Measurements from ENCODE around the gene INO80B.
A peak's percentile ranks its signal among the peaks of the same experiment; 100 is the strongest.
"Not testable (repeated sequence)": the region's sequence is repeated elsewhere in the genome, so short reads cannot be mapped to it uniquely, and the experiment has no call there.

INO80B gene

DNA sequence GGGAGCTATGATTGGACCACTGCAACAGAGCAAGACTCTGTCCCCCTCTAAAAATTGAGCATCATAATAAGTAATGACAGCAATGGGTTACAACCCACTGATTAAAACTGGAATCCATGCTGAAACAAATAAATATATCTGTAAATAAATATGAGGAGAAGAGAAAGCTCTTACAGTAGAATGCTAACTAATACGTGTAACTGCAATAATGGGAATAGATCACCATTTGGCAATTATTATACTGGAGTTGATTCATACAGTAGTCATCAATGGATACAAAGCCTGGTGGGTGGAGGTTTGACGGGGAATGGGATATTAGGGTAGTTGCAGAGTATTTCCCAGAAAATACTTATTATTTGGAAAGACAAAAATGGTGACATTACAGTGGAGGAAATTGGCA, 6.1 kb upstream of the INO80B start:
- no peaks in the 10 kb centered on the region for H3K9me3 Mint-ChIP-seq
- DNase-seq, result no peak
- H3K27me3 Mint-ChIP-seq, result peaks cover 32% of the 10 kb centered on the region
- CTCF ChIA-PET, result no interaction called here
- peaks cover 20% of the 10 kb centered on the region for H3K4me1 Mint-ChIP-seq
- no peak overlapping the region for H3K27ac Mint-ChIP-seq
- no peak overlapping the region for H3K4me3 Mint-ChIP-seq
- H3K36me3 Mint-ChIP-seq, result peaks cover 1% of the 10 kb centered on the region

DNA sequence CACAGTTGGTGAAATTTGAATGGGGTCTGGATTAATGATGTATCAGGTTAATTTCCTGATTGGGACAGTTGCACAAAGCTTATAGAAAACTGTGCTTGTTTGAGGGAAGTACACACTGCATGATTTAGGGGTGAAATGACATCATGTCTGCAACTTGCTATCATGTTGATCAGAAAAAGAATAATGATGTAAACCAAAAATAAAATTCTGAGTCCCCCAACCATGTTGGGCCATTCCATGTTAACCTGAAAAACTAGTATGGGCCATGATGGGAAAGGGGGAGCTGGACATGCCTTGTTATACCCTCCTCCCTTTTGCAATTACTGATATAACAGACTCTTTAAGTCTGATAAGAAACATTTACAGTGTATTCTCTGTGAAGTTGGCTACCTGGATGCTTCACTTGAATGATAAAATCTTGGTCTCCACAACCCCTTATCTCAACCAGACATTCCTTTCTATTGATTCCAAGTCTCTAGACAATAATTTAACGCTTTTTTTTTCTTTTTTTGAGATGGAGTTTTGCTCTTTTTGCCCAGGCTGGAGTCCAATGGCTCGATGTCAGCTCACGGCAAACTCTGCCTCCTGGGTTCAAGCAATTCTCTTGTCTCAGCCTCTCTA, 4.2 kb upstream of the INO80B start:
- Mint-ChIP-seq H3K4me1 (peaks cover 36% of the 10 kb centered on the region), H3K36me3 (peaks cover 11% of the 10 kb centered on the region), H3K9me3 (no peaks in the 10 kb centered on the region), H3K4me3 (no peak overlapping the region), H3K27me3 (peaks cover 13% of the 10 kb centered on the region), H3K27ac (no peak overlapping the region)
- CTCF ChIA-PET, result interaction anchor here (0.6 to 1.0 kb wide), 3 partner anchors 9 to 135 kb away, joined by 3 read pairs; no protein-coding TSS in a partner anchor
- DNase-seq, result no peak

DNA sequence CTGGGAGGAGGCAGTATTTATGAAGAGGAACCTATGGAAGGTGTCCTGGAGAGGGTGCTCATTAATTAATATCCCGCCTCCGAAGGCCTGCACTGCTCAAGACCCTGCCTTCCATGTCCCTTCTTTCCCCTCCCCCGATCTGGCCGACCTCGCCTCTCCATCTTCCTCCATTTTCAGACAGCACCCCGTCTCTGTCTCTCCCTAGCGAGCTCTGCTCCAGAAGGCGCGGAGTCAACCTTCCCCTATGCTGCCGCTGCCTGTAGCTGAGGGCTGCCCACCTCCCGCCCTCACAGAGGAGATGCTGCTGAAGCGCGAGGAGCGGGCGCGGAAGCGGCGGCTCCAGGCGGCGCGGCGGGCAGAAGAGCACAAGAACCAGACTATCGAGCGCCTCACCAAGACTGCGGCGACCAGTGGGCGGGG, 2.3 kb downstream of the INO80B start:
- Mint-ChIP-seq H3K27ac (peak overlapping the region; percentile 98), H3K9me3 (no peaks in the 10 kb centered on the region), H3K4me1 (peaks cover 69% of the 10 kb centered on the region), H3K27me3 (no peaks in the 10 kb centered on the region), H3K36me3 (peaks cover 29% of the 10 kb centered on the region), H3K4me3 (peak overlapping the region; percentile 92)
- DNase-seq, result no peak
- CTCF ChIA-PET, result interaction anchor here (0.9 to 4.3 kb wide), 6 partner anchors 17 to 130 kb away, joined by 3 to 25 read pairs (median 8); partner anchors contain the start of genes CCDC142, MRPL53 and TTC31

DNA sequence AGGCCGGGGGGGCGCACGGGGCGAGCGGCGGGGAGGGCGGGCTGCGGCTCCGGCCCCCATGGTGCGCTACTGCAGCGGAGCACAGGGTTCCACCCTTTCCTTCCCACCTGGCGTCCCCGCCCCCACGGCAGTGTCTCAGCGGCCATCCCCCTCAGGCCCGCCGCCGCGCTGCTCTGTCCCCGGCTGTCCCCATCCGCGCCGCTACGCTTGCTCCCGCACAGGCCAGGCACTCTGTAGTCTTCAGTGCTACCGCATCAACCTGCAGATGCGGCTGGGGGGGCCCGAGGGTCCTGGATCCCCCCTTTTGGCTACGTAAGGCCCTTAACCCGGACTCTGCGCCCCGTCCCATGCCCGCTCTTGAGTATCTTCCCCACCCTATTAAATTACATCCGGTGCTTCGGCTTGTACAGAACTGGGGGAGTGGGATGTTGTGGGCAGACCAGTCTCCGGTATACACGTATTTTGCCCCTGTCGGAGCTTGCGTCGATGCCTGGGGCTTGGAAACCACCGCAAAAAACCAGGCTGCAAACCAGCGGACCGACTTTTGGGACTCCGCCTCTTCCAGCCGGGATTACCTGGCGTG, 2.8 kb downstream of the INO80B start:
- Mint-ChIP-seq H3K36me3 (peaks cover 30% of the 10 kb centered on the region), H3K27me3 (no peaks in the 10 kb centered on the region), H3K9me3 (no peaks in the 10 kb centered on the region), H3K4me1 (peaks cover 64% of the 10 kb centered on the region), H3K27ac (peak overlapping the region; percentile 98), H3K4me3 (peak overlapping the region; percentile 92)
- peak; percentile 89 for DNase-seq
- CTCF ChIA-PET, result interaction anchor here (1.5 to 4.3 kb wide), 5 partner anchors 17 to 129 kb away, joined by 3 to 25 read pairs (median 11); partner anchors contain the start of genes CCDC142, MRPL53 and TTC31

DNA sequence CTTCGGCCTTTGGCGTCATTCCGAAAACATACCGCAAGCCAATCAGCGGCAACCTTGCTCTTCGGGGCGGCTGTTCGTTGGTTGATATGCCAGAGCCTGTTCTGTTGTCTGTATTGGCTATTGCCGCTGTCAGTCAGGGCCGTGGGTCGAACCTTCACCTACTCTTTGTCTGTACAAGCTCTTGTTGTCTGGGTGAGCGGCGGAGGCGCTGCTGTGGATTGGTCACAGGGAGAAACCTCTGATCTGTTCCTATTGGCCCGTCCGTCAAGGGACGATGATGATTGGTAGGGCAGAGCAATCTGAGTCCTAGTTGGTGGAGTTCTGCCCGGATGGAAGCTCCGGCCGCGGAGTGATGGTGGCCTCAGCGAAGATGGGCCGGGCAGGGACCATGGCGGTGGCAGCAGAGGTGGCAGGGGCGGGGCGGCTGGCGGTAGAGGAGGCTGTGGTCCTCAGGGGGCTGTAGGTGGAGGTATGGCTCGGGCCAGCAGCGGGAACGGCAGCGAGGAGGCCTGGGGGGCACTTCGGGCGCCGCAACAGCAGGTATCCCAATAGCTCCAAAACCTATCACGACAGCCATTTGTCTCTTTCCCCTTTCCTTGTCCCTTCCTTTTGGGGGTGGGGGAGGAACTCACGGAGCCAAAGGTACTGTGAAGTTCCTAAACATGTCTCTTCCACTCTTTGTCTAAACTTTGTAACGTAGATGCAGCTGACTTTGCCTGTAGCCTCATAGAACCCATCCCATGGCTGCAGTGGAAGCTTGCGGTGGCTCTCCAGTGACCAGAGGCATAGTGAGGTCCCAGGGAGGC, 3.4 kb downstream of the INO80B start, which contains the start of gene WBP1:
Gene WBP1 (plus strand): TSS at position 307 of the 806 bp plus-strand sequence. CDS start 165 bp downstream, at position 472.
- CTCF ChIA-PET, result interaction anchor here (0.6 to 1.9 kb wide), 8 partner anchors 13 to 257 kb away, joined by 3 to 11 read pairs (median 4); partner anchors contain the start of gene MRPL53
- Mint-ChIP-seq H3K9me3 (no peaks in the 10 kb centered on the region), H3K4me3 (peak within 1 kb of the TSS; percentile 92), H3K27ac (peak within 1 kb of the TSS; percentile 98), H3K36me3 (peaks cover 37% of the 10 kb centered on the region), H3K27me3 (no peaks in the 10 kb centered on the region), H3K4me1 (peaks cover 64% of the 10 kb centered on the region)
- peak; percentile 100 for DNase-seq

DNA sequence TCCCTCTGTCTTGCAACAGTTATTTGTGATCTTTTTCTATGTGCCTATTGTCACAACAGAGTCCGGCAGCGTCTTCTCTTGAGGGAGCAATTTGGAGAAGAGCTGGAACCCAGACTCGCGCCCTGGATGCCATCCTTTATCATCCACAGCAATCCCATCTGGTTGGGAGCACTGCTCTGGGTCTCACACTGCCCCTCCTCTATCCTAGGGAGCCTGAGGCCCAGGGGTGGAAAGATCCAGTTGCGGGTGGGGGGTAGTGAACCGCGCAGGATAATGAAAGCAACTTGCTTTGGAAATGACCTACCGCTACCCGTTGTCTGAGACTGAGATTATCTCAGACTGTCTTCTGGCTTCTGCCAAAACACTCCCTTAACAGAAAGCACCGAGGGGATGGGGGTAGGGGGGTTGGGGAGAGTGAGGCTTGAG, 4.1 kb downstream of the INO80B start:
- CTCF ChIA-PET, result interaction anchor here (0.8 to 1.8 kb wide), 5 partner anchors 14 to 256 kb away, joined by 3 to 7 read pairs (median 3); partner anchors contain the start of gene MRPL53

DNA sequence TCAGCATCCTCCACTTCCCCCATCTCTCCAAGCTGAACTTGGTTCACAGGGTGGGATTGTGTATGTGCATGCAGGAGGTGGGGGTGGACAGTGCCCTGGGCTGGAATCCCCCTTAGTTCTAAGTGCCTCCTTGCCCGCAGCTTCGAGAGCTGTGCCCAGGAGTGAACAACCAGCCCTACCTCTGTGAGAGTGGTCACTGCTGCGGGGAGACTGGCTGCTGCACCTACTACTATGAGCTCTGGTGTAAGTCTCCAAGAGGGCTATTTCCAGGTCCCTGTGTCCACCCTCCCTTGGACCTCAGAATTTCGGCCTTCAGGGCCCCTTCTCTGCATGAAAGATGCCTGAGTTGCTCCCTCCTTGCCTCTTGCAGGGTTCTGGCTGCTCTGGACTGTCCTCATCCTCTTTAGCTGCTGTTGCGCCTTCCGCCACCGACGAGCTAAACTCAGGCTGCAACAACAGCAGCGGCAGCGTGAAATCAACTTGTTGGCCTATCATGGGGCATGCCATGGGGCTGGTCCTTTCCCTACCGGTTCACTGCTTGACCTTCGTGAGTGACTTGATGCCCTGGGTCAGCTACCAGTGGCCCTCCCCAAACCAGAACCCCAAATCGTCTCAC, 4.7 kb downstream of the INO80B start:
- DNase-seq, H3K27me3 Mint-ChIP-seq, H3K9me3 Mint-ChIP-seq: not testable (repeated sequence)
- Mint-ChIP-seq H3K27ac (peak overlapping the region; percentile 98), H3K4me3 (peak overlapping the region; percentile 92), H3K36me3 (peaks cover 36% of the 10 kb centered on the region), H3K4me1 (peaks cover 63% of the 10 kb centered on the region)
- CTCF ChIA-PET, result interaction anchor here (0.8 to 2.1 kb wide), 3 partner anchors 22 to 256 kb away, joined by 3 to 7 read pairs (median 5); no protein-coding TSS in a partner anchor

More for the DNA sequence above, 4.1 kb downstream of the INO80B start:
- Mint-ChIP-seq H3K4me3 (peak overlapping the region; percentile 92), H3K4me1 (peaks cover 64% of the 10 kb centered on the region), H3K36me3 (peaks cover 38% of the 10 kb centered on the region), H3K27me3 (no peaks in the 10 kb centered on the region), H3K9me3 (no peaks in the 10 kb centered on the region), H3K27ac (peak overlapping the region; percentile 98)
- DNase-seq, result peak; percentile 43

DNA sequence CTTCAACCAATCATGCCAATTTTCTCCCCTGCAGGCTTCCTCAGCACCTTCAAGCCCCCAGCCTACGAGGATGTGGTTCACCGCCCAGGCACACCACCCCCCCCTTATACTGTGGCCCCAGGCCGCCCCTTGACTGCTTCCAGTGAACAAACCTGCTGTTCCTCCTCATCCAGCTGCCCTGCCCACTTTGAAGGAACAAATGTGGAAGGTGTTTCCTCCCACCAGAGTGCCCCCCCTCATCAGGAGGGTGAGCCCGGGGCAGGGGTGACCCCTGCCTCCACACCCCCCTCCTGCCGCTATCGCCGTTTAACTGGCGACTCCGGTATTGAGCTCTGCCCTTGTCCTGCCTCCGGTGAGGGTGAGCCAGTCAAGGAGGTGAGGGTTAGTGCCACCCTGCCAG, 5.3 kb downstream of the INO80B start:
- not testable (repeated sequence) for H3K27ac Mint-ChIP-seq, H3K9me3 Mint-ChIP-seq, H3K27me3 Mint-ChIP-seq, DNase-seq
- peaks cover 58% of the 10 kb centered on the region for H3K4me1 Mint-ChIP-seq
- peak overlapping the region; percentile 56 for H3K4me3 Mint-ChIP-seq
- peaks cover 33% of the 10 kb centered on the region for H3K36me3 Mint-ChIP-seq
- CTCF ChIA-PET, result interaction anchor here (1.8 to 2.1 kb wide), 2 partner anchors 22 to 72 kb away, joined by 5 to 7 read pairs; no protein-coding TSS in a partner anchor

DNA sequence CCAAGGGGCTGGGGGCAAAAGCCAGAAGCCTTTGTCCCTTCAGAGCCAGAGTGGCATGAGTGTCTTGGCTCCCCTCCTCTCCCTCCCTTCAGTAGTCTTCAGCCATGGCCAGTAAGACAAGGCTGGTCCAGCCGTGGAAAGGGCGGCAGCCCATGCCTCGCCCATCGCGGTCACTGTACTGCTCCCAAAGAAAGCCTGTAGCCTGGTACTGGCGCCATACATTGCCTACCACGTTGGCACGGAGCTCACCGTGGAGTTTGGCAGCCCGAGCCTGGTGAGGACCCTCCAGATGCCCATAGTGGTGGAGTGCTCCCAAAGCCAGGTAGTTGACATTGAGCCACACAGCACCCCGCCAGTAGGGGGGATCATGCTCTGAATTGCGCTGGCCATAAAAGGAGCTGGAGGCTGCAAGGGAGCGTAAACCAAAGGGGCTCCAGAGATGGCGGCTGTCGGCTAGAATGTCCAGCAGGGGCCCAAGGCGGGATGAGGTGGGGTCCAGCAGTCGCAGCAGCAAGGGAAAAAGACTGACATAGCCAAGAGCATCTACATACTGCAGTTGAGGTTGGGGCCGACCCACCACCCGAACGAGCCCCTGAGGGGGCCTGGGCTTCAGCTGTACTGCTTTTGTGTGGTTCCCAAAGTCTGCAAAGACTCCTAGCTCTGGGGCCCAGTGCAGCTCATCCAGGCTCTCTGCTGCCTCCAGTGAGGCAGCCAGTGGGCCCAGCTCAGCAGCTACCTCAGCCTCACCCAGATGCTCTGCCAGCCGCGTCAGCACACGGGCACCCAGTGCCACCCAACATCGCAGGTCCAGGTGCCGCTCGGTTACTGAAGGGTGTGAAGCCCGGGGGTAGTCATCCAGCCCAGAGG, 6.5 kb downstream of the INO80B start:
- DNase-seq, result peak; percentile 45
- CTCF ChIA-PET, result interaction anchor here (0.9 to 2.1 kb wide), 4 partner anchors 14 to 125 kb away, joined by 3 to 7 read pairs (median 3); no protein-coding TSS in a partner anchor
- H3K27me3 Mint-ChIP-seq, result peaks cover 3% of the 10 kb centered on the region
- H3K36me3 Mint-ChIP-seq, result peaks cover 24% of the 10 kb centered on the region
- no peaks in the 10 kb centered on the region for H3K9me3 Mint-ChIP-seq
- H3K4me1 Mint-ChIP-seq, result peaks cover 56% of the 10 kb centered on the region
- no peak overlapping the region for H3K4me3 Mint-ChIP-seq
- no peak overlapping the region for H3K27ac Mint-ChIP-seq

DNA sequence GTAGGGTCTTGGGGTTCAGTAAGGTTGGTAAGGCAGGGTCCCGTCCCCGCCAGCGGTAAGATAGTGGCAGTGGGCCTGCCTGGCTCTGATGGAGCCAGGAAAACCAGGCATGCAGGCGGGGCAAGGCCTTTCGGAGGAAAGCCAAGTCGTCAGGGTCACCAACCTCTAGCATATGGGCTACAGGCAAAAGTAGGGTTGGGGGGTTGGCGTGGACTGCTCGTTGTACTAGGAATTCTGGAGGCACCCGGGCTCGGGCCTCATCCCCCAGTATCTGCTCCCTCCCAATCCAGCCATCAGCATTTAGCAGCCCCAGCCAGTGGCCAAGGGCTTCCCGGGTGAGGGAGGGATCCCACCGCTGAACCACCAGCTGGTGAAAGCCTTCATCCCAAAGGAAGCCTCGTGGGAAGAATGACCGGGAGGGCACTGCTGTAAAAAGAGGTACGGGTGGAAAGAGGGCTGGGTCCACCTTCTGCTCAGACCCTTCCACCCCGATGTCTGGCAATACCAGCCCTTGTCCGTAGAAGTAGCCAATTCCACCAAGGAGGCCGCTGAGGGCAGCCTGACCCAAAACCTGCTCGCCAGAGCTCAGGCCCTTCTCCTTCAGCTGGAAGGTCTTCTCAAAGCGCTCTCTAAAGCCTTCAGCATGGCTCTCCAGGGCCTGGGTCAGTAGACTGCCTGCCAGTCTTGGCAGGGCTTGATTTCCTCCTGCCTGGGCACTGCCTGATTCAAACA, 7.3 kb downstream of the INO80B start:
- Mint-ChIP-seq H3K9me3 (no peaks in the 10 kb centered on the region), H3K27me3 (peaks cover 3% of the 10 kb centered on the region), H3K4me3 (no peak overlapping the region), H3K27ac (no peak overlapping the region), H3K36me3 (peaks cover 20% of the 10 kb centered on the region), H3K4me1 (peaks cover 48% of the 10 kb centered on the region)
- DNase-seq, result no peak
- CTCF ChIA-PET, result interaction anchor here (0.9 to 1.2 kb wide), 3 partner anchors 13 to 124 kb away, joined by 3 read pairs; no protein-coding TSS in a partner anchor

DNA sequence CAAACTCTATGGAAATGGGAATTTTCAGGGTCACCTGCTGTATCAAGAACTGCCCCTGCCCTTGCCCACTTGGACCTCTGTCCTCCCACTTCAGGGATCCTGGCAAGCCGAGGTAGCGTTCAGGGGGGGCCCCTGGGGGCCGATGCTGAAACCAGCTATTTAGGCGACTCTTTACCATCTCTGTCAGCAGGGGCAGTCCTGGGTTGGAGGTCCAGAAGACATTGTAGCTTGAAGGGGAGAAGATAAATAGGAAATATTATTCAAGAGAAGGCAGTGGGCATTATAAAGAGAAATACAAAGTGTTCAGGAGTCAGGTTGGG, 7.9 kb downstream of the INO80B start:
- no peak for DNase-seq
- Mint-ChIP-seq H3K36me3 (peaks cover 19% of the 10 kb centered on the region), H3K4me3 (peak overlapping the region; percentile 31), H3K4me1 (peaks cover 45% of the 10 kb centered on the region), H3K27me3 (peaks cover 3% of the 10 kb centered on the region), H3K9me3 (no peaks in the 10 kb centered on the region), H3K27ac (peak overlapping the region; percentile 54)
- CTCF ChIA-PET, result no interaction called here

DNA sequence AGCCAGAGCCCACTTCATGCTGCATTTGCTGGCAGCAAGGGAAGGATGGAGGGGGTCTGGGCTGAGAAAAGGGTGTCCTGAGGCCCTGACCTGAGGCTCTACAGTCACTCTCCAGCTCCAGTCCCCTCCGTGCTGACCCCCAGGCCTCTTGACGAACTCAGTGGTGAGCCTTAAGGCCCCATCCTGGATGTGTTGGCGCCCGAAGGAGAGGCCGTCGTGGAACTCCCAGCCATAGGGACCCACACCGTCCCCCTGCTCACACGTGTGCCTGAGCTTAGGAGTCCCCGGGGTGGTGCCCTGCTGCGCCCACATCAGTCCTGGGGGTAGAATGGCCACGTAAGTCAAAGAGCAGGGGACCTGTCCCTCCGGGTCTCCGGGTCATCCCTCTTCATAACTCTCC, 9.5 kb downstream of the INO80B start:
- Mint-ChIP-seq H3K36me3 (peaks cover 19% of the 10 kb centered on the region), H3K4me1 (peaks cover 36% of the 10 kb centered on the region), H3K27me3 (peaks cover 3% of the 10 kb centered on the region), H3K4me3 (peak overlapping the region; percentile 98), H3K27ac (peak overlapping the region; percentile 74), H3K9me3 (no peaks in the 10 kb centered on the region)
- CTCF ChIA-PET, result interaction anchor here (1.1 to 1.2 kb wide), 3 partner anchors 18 to 67 kb away, joined by 3 to 4 read pairs (median 4); partner anchors contain the start of genes C2orf81, CCDC142 and TTC31
- no peak for DNase-seq

Measured in activated naive CD4-positive, alpha-beta T cell treated with anti-CD3 and anti-CD28 coated beads, Interleukin-2, amount 10 ng/mL, durations not matched to agents 7 days and 5 days (primary cell).